Panc1 (cell line): Measurements from ENCODE around the gene ABHD2.

Experiments
- CTCF ChIP-seq: fragments of 450-650 bp; IDR thresholded peaks from 2 replicates; pipeline ENCODE4 v1.5.1; 2017; ENCODE audit warnings: mild to moderate bottlenecking
- POLR2AphosphoS5 ChIP-seq: IDR thresholded peaks from 2 replicates; pipeline ENCODE4 v1.6.1; 2012; ENCODE audit warnings: mild to moderate bottlenecking, low read depth, low read length, moderate library complexity
- REST ChIP-seq, 2 experiments: IDR thresholded peaks; 2 replicates each; pipeline ENCODE4 v1.6.1; 2011 to 2012; ENCODE audit warnings: low read depth in 2 of 2, control low read depth in 1 of 2, low read length in 1 of 2, mild to moderate bottlenecking in 1 of 2, moderate library complexity in 1 of 2; ENCODE audit not compliant: insufficient read depth in 1 of 2
- SIN3A ChIP-seq: IDR thresholded peaks from 2 replicates; pipeline ENCODE4 v1.6.1; 2012; ENCODE audit warnings: low read depth, mild to moderate bottlenecking, low read length, moderate library complexity, borderline replicate concordance; ENCODE audit not compliant: insufficient read depth
- TCF7L2 ChIP-seq: IDR thresholded peaks from 2 replicates; pipeline ENCODE4 v1.6.1; 2011; ENCODE audit warnings: mild to moderate bottlenecking, low read depth, low read length, inconsistent platforms

GRCh38 chr15:89243046-89243690, 154.9 kb downstream of the ABHD2 start:
- TF ChIP-seq CTCF (no peak), POLR2AphosphoS5 (no peak), REST (IDR thresholded peaks at IDR 0.05; ENCODE audit: insufficient read depth in 1 of 2, low read depth in 2 of 2, low read length in 1 of 2) (no peak), SIN3A (no peak), TCF7L2 (no peak)
